ENCODE measurements around the gene SLX9. TPM values are rescaled to one million over a fixed set of nuclear protein-coding genes. Genes with fewer than 3 reads are reported as not detected.

Gene SLX9
- total RNA-seq, 1 experiment from 2014 or later, result 74.3 TPM

DNA sequence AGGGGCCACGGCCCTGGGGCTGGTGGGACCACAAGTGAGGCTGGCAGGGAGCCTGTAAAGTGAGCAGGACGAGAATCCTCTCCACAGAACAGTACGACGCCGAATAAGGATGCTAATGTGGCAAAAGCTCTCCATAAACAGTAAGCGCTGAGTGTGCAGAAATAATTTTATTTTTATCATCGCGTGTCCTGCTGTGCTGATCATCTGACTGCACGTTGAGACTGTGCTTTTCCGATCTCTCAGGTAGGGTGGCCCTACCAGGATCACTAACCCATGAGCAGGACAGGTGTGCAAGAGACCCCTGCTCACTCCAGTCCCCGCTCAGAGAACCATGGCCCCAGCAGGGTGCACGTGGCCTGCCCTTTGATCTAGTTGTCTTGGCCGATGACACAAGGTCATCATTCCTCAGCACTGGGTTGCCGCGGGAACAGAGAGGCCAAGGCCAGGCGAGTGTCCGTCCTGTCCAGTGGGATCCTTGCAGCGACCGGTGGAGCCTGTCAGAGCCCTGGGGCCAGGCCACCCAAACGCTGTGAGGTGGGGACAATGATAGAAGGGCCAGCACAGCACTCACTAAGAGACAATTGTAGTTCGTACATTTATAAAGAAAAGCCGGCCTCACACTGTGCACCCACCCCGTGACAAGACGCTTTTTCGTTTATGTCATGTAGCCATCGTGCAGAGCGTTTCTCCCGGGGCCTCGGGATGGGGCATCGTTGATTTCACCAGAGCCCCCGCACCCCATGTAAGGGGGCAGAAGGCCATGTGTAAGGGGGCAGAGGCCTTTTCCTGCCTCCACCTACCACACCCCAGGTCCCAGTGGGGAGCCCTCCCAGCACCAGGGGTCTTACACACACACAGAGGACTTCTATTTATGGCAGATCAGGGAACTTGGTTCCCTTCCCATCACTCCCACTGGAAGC lies 81.9 kb downstream of the SLX9 start:
- H3K4me1 ChIP-seq (ENCODE audit: insufficient read depth, low read length), result no peaks in the 10 kb centered on the region
- no peaks in the 10 kb centered on the region for H4K20me1 ChIP-seq (ENCODE audit: control insufficient read depth, insufficient read depth, insufficient read length)
- H3K23me2 ChIP-seq (ENCODE audit: insufficient read length, low read depth, low read length, poor library complexity, severe bottlenecking), result no peaks in the 10 kb centered on the region
- H3K56ac ChIP-seq (ENCODE audit: insufficient read length, low read depth, low read length), result no peak overlapping the region
- peaks cover 7 to 10% of the 10 kb centered on the region in 2 experiments for H3K4me1 Mint-ChIP-seq
- no peak overlapping the region for H3K9ac ChIP-seq (ENCODE audit: extremely low read depth, insufficient read length, low read length)
- no peak overlapping the region for H3K23ac ChIP-seq (ENCODE audit: insufficient read length, low read depth, low read length)
- H3K27ac Mint-ChIP-seq, result peak overlapping the region in 1 of 3 experiments; percentile 68; a peak in 1 of 7 replicates
- H3K4ac ChIP-seq (ENCODE audit: low read depth, low read length), result no peak overlapping the region
- no peak overlapping the region for H2BK5ac ChIP-seq (ENCODE audit: insufficient read length, low read length)
- H2AFZ ChIP-seq (ENCODE audit: low read length), result no peak overlapping the region
- TF ChIP-seq, protein P1, sequence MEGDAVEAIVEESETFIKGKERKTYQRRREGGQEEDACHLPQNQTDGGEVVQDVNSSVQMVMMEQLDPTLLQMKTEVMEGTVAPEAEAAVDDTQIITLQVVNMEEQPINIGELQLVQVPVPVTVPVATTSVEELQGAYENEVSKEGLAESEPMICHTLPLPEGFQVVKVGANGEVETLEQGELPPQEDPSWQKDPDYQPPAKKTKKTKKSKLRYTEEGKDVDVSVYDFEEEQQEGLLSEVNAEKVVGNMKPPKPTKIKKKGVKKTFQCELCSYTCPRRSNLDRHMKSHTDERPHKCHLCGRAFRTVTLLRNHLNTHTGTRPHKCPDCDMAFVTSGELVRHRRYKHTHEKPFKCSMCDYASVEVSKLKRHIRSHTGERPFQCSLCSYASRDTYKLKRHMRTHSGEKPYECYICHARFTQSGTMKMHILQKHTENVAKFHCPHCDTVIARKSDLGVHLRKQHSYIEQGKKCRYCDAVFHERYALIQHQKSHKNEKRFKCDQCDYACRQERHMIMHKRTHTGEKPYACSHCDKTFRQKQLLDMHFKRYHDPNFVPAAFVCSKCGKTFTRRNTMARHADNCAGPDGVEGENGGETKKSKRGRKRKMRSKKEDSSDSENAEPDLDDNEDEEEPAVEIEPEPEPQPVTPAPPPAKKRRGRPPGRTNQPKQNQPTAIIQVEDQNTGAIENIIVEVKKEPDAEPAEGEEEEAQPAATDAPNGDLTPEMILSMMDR (conservative IDR thresholded peaks at IDR 0.05), result no peak
- peaks cover 61% of the 10 kb centered on the region for H3K27me3 Mint-ChIP-seq (ENCODE audit: low read depth)
- DNase-seq, result no peak
- H2BK15ac ChIP-seq (ENCODE audit: low read depth, low read length), result no peak overlapping the region
- H3K79me1 ChIP-seq (ENCODE audit: insufficient read depth, low read depth, low read length, poor library complexity, severe bottlenecking), result no peaks in the 10 kb centered on the region
- H3K36me3 Mint-ChIP-seq (ENCODE audit: insufficient read depth in 1 of 3, low read depth in 3 of 3), result peaks cover 1 to 11% (median 4%) of the 10 kb centered on the region in 3 experiments; a peak in 4 of 7 replicates
- H3K4me2 ChIP-seq (ENCODE audit: insufficient read depth, insufficient read length, low read length), result no peak overlapping the region
- H3K18ac ChIP-seq (ENCODE audit: insufficient read length, low read depth, low read length), result no peak overlapping the region
- no peaks in the 10 kb centered on the region; the same call in 1 of the 2 replicates for H3K27me3 ChIP-seq (ENCODE audit: insufficient read depth, low read length)
- H4K5ac ChIP-seq (ENCODE audit: insufficient read length, low read depth, low read length), result no peak overlapping the region
- no peak overlapping the region for H3K27ac ChIP-seq (ENCODE audit: insufficient read length, low read depth, low read length)
- peaks cover 17 to 20% of the 10 kb centered on the region in 2 experiments for H3K9me3 Mint-ChIP-seq
- H3K14ac ChIP-seq (ENCODE audit: insufficient read depth, low read length), result no peak overlapping the region
- no peak overlapping the region for H3T11ph ChIP-seq (ENCODE audit: low read length)
- H2BK120ac ChIP-seq (ENCODE audit: low read depth, low read length, poor library complexity, severe bottlenecking), result no peak overlapping the region
- H3K79me2 ChIP-seq (ENCODE audit: insufficient read depth, low read length), result no peaks in the 10 kb centered on the region
- no CpG with 5 or more reads among the region's 31 CpGs for WGBS (ENCODE audit: extremely low coverage, insufficient read length, low lambda C conversion rate)
- H2AK5ac ChIP-seq (ENCODE audit: insufficient read length, low read length), result no peak overlapping the region
- no peak overlapping the region for H2BK12ac ChIP-seq (ENCODE audit: insufficient read length, low read depth, low read length)
- no peak overlapping the region for H3K4me3 Mint-ChIP-seq
- H3K9me3 ChIP-seq (ENCODE audit: control insufficient read depth, low read depth, low read length), result no peaks in the 10 kb centered on the region
- H4K8ac ChIP-seq (replicated peaks; ENCODE audit: insufficient read length, low read depth, low read length), result no peak overlapping the region
- no peak overlapping the region for H4K91ac ChIP-seq (ENCODE audit: insufficient read length, low read depth, low read length)
- H2BK20ac ChIP-seq (ENCODE audit: low read depth, low read length, poor library complexity, severe bottlenecking), result no peak overlapping the region
